GM12878 (cell line): Measurements from ENCODE around the gene SAP25. TPM values are rescaled to one million over a fixed set of nuclear protein-coding genes. Genes with fewer than 3 reads are reported as not detected.

Experiments used
- ATAC-seq: fragments of 200-7000 bp; cut with Tn5 transposase; 3 replicates; pipeline ENCODE4 v1.9.1; 2020; ENCODE audit warnings: mild to moderate bottlenecking, moderate library complexity
- BruUV-seq: library from RNA; stranded (reverse); fragments of 400-500 nt; replicated peaks from 2 replicates; lab custom pipeline; 2021; lab: Mats Ljungman, UMichigan
- CTCF ChIA-PET: fragments of 300-600 bp; sonication (Branson Sonifier 250); formaldehyde crosslinking; extraction: SDS; loops from one replicate; lab custom pipeline; 2021; ENCODE audit warnings: inconsistent platforms; lab: Yijun Ruan, JAX
- POLR2A ChIA-PET: fragments of 350-600 bp; formaldehyde crosslinking; extraction: SDS; loops from one replicate; lab custom pipeline; 2021; ENCODE audit warnings: inconsistent platforms; lab: Charles Lee
- RAD21 ChIA-PET: fragments of 300-600 bp; sonication (Branson Sonifier 250); formaldehyde crosslinking; loops from one replicate; lab custom pipeline; 2023; ENCODE audit warnings: antibody characterized with exemption; ENCODE audit not compliant: unreplicated experiment; lab: Charles Lee
- SMC1A ChIA-PET: fragments of 300-600 bp; sonication (Branson Sonifier 250); formaldehyde crosslinking; loops from one replicate; lab custom pipeline; 2023; ENCODE audit not compliant: unreplicated experiment, uncharacterized antibody; lab: Charles Lee
- DNase-seq: peaks from one replicate; pipeline ENCODE4 v3.0.0-alpha.2; 2011; ENCODE audit warnings: low read depth, low spot score
- FAIRE-seq: peaks from 3 replicates; lab custom pipeline; 2011; peaks lifted over from hg19 to GRCh38; lab: Jason Lieb, UNC
- H2AFZ ChIP-seq: 2 replicates; pipeline ENCODE4 v1.6.0; 2011; ENCODE audit warnings: low read depth, low read length, control low read depth; ENCODE audit not compliant: control insufficient read depth
- H3K27ac ChIP-seq: 2 replicates; pipeline ENCODE4 v1.5.1; 2011; ENCODE audit warnings: control low read depth; ENCODE audit not compliant: control insufficient read depth, insufficient read depth
- H3K27me3 ChIP-seq, 2 experiments: replicated peaks in 1 of 2; 2 replicates each; pipeline versions ENCODE4 v1.6.0 to v1.6.1; 2011; ENCODE audit warnings: low read length in 1 of 2; ENCODE audit not compliant: control insufficient read depth in 2 of 2, insufficient read depth in 2 of 2
- H3K36me3 ChIP-seq, 2 experiments: 2 replicates each; pipeline ENCODE4 v1.5.1; 2011; ENCODE audit warnings: low read length in 1 of 2; ENCODE audit not compliant: control insufficient read depth in 2 of 2, insufficient read depth in 2 of 2
- H3K4me1 ChIP-seq: 2 replicates; pipeline ENCODE4 v1.6.1; 2011; ENCODE audit warnings: mild to moderate bottlenecking, low read length, moderate library complexity, mixed read lengths; ENCODE audit not compliant: control insufficient read depth, insufficient read depth
- H3K4me2 ChIP-seq: 2 replicates; pipeline ENCODE4 v1.6.0; 2011; ENCODE audit warnings: control low read depth; ENCODE audit not compliant: control insufficient read depth, insufficient read depth
- H3K4me3 ChIP-seq: fragments of 200-600 bp; sonication (generic); 2 replicates; pipeline ENCODE4 v1.5.1; 2016
- H3K79me2 ChIP-seq: 2 replicates; pipeline ENCODE4 v1.6.0; 2011; ENCODE audit warnings: low read length; ENCODE audit not compliant: control insufficient read depth, insufficient read depth
- H3K9ac ChIP-seq: 2 replicates; pipeline ENCODE4 v1.8.0; 2011; ENCODE audit warnings: low read length, control low read depth, mixed read lengths; ENCODE audit not compliant: control insufficient read depth, insufficient read depth
- H3K9me3 ChIP-seq: replicated peaks from 3 replicates; pipeline ENCODE4 v1.5.1; 2011; ENCODE audit warnings: mild to moderate bottlenecking, low read length; ENCODE audit not compliant: control insufficient read depth, insufficient read depth
- H4K20me1 ChIP-seq: 2 replicates; pipeline ENCODE4 v1.6.0; 2011; ENCODE audit not compliant: control insufficient read depth, insufficient read depth
- BCL3 ChIP-seq: IDR thresholded peaks from 2 replicates; pipeline ENCODE4 v1.6.1; 2011; ENCODE audit warnings: borderline replicate concordance, low read depth, mild to moderate bottlenecking, moderate library complexity, low read length; ENCODE audit not compliant: insufficient read depth, poor library complexity, severe bottlenecking
- CTCF ChIP-seq, 3 experiments: IDR thresholded peaks in 2 of 3; conservative IDR thresholded peaks in 1 of 3; 2 replicates each; pipeline ENCODE4 v1.5.1; 2011; ENCODE audit warnings: low read depth in 3 of 3, low read length in 3 of 3, mild to moderate bottlenecking in 3 of 3, control low read depth in 2 of 3, moderate library complexity in 2 of 3, inconsistent platforms in 1 of 3, mixed read lengths in 1 of 3; ENCODE audit not compliant: control insufficient read depth in 2 of 3, insufficient read depth in 1 of 3; ENCODE audit errors: extremely low read depth in 1 of 3
- GATAD2B ChIP-seq: fragments of 450-650 bp; conservative IDR thresholded peaks from 2 replicates; pipeline ENCODE4 v1.6.1; 2017; ENCODE audit warnings: low read depth, mild to moderate bottlenecking, moderate library complexity
- HDAC2 ChIP-seq: fragments of 200-600 bp; sonication (generic); IDR thresholded peaks from 2 replicates; pipeline ENCODE4 v1.6.1; 2017
- MEF2A ChIP-seq: IDR thresholded peaks from 2 replicates; pipeline ENCODE4 v1.6.1; 2011; ENCODE audit warnings: low read depth, mild to moderate bottlenecking, low read length, moderate library complexity; ENCODE audit not compliant: insufficient read depth
- MTA2 ChIP-seq: fragments of 450-650 bp; IDR thresholded peaks from 2 replicates; pipeline ENCODE4 v1.6.1; 2016; ENCODE audit warnings: low read depth, mild to moderate bottlenecking, moderate library complexity
- MXI1 ChIP-seq: fragments of 150-350 bp; IDR thresholded peaks from 2 replicates; pipeline ENCODE4 v1.6.1; 2011; ENCODE audit warnings: low read depth, mild to moderate bottlenecking, inconsistent platforms, low read length, improper control_type of control experiment
- MYB ChIP-seq: fragments of 150-350 bp; IDR thresholded peaks from 2 replicates; pipeline ENCODE4 v1.6.1; 2014; ENCODE audit warnings: mild to moderate bottlenecking, low read depth, low read length, borderline replicate concordance
- NFXL1 ChIP-seq: fragments of 450-650 bp; IDR thresholded peaks from 2 replicates; pipeline ENCODE4 v1.6.1; 2017; ENCODE audit warnings: antibody characterized with exemption, mild to moderate bottlenecking, borderline replicate concordance
- PKNOX1 ChIP-seq: fragments of 450-650 bp; IDR thresholded peaks from 2 replicates; pipeline ENCODE4 v1.6.1; 2016; ENCODE audit warnings: mild to moderate bottlenecking
- POLR2A ChIP-seq: IDR thresholded peaks from 2 replicates; pipeline ENCODE4 v1.6.1; 2011; ENCODE audit warnings: low read depth, mild to moderate bottlenecking, low read length
- RAD21 ChIP-seq: IDR thresholded peaks from 2 replicates; pipeline ENCODE4 v1.6.1; 2011; ENCODE audit warnings: mild to moderate bottlenecking, low read depth, low read length, moderate library complexity; ENCODE audit not compliant: insufficient read depth
- RBBP5 ChIP-seq: fragments of 200-600 bp; sonication (generic); conservative IDR thresholded peaks from 2 replicates; pipeline ENCODE4 v1.6.1; 2016
- ZNF384 ChIP-seq: IDR thresholded peaks from 2 replicates; pipeline ENCODE4 v1.6.1; 2012; ENCODE audit warnings: low read depth, mild to moderate bottlenecking, low read length, improper control_type of control experiment, borderline replicate concordance
- ZSCAN29 ChIP-seq: fragments of 450-650 bp; IDR thresholded peaks from 2 replicates; pipeline ENCODE4 v1.6.1; 2017; ENCODE audit warnings: mild to moderate bottlenecking, moderate library complexity
- WGBS: methylation state at CpG from one replicate; pipeline ENCODE4 v1.1.6; 2016; ENCODE audit warnings: low lambda C conversion rate; ENCODE audit not compliant: insufficient replicate concordance, insufficient coverage; ENCODE audit errors: missing lambda C conversion rate; 5-methylcytosine and 5-hydroxymethylcytosine counted together
- in situ Hi-C: fragments of 300-500 bp; cut with MboI; formaldehyde crosslinking; loops from 9 replicates; pipeline ENCODE4 v1.14.3; 2018; ENCODE audit warnings: mixed read lengths
- intact Hi-C: fragments of 100-400 bp; cut with micrococcal nuclease; formaldehyde crosslinking; loops from one replicate; pipeline ENCODE4 v1.14.2; 2022; ENCODE audit not compliant: unreplicated experiment
- polyA plus RNA-seq, 11 experiments: library from polyadenylated mRNA; depleted of rRNA in 4 of 11; unstranded in 6 of 11; stranded (reverse) in 5 of 11; fragments of >200 nt; fragmentation: Nextera tagmentation in 4 of 11; fragmentation: Illumina TruSeq in 1 of 11; extraction: Ambion mirVana in 4 of 11; extraction: Trizol in 1 of 11; gene quantifications; 1 replicate in 1 of 11; 2 replicates in 10 of 11; pipeline versions ENCODE4 v1.2.1 to v1.2.3, GENCODE V29; 2011 to 2016; ENCODE audit warnings: inconsistent platforms in 2 of 11, missing spikeins in 2 of 11, low read depth in 1 of 11
- total RNA-seq, 4 experiments: library from RNA; depleted of rRNA in 3 of 4; stranded (reverse); fragments of >200 nt in 3 of 4; fragmentation: Illumina TruSeq in 1 of 4; extraction: Trizol in 1 of 4; gene quantifications; 2 replicates each; pipeline versions ENCODE4 v1.2.1 to v1.2.3, GENCODE V29; 2013 to 2021

Gene SAP25
- total and polyA plus RNA-seq, 10 of the 15 experiments (the other 5 are each of a cell fraction or from before 2014, with no cell fraction given): 0.14 to 8.6 (median 1.1) TPM

- no peak for TF ChIP-seq RBBP5
Observed at GRCh38 chr7:100613412-100614175, 39.9 kb upstream of the SAP25 start (continued).

- Histone ChIP-seq H3K4me1 (peaks cover 5% of the 10 kb centered on the region), H3K36me3 (no peaks in the 10 kb centered on the region), H3K4me2 (peak overlapping the region; percentile 100), H3K27ac (peak overlapping the region; percentile 97; the same call in 1 of the 2 replicates), H3K27me3 (peaks cover 0 to 3% of the 10 kb centered on the region in 2 experiments; a peak in 2 of 4 replicates), H4K20me1 (no peaks in the 10 kb centered on the region), H3K79me2 (no peaks in the 10 kb centered on the region), H3K9me3 (no peaks in the 10 kb centered on the region), H3K9ac (peak overlapping the region; percentile 88), H3K4me3 (peak overlapping the region; percentile 75), H2AFZ (peak overlapping the region; percentile 79)
- ChIA-PET CTCF (interaction anchor here (0.6 to 6.6 kb wide), 18 partner anchors 10 to 239 kb away, joined by 3 to 35 read pairs (median 4); partner anchors contain the start of genes FBXO24, LRCH4, PCOLCE and POP7), RAD21 (interaction anchor here (0.7 to 2.2 kb wide), 13 partner anchors 17 to 190 kb away, joined by 3 to 15 read pairs (median 3); partner anchors contain the start of genes FBXO24, LRCH4 and POP7), SMC1A (interaction anchor here (0.6 to 2.4 kb wide), 8 partner anchors 14 to 148 kb away, joined by 3 to 10 read pairs (median 4); partner anchors contain the start of genes FBXO24, LRCH4 and POP7), POLR2A (interaction anchor here (0.6 to 2.2 kb wide), 17 partner anchors 9 to 779 kb away, joined by 3 to 28 read pairs (median 4); partner anchors contain the start of genes AGFG2, FBXO24, GNB2 and LRCH4)
- no TSS peak for BruUV-seq
- intact Hi-C loops (loop anchor here (2.0 to 5.0 kb wide), 2 partner anchors 60 to 84 kb away; partner anchors contain the start of gene GNB2), in situ Hi-C loops (no loop called here)
- peak; percentile 9; the same call in 2 of the 3 replicates for ATAC-seq
- no peak for FAIRE-seq
- under 1% methylated on average over 26 of the region's 29 CpGs for WGBS
- no peak for DNase-seq
- 0 out of 2 replicates have a peak, but pooled peaks have one; percentile 7 for TF ChIP-seq MXI1
- TF ChIP-seq MTA2: no peak
- no peak for TF ChIP-seq ZSCAN29
- TF ChIP-seq RAD21: 0 out of 2 replicates have a peak, but pooled peaks have one; percentile 6
- TF ChIP-seq MEF2A: no peak
- 0 out of 2 replicates have a peak, but pooled peaks have one; percentile 39 for TF ChIP-seq GATAD2B
- no peak for TF ChIP-seq NFXL1
- no peak for TF ChIP-seq BCL3
- TF ChIP-seq HDAC2: no peak
- TF ChIP-seq CTCF (IDR thresholded peaks at IDR 0.05 in 2 of 3, conservative IDR thresholded peaks at IDR 0.05 in 1 of 3; ENCODE audit: control insufficient read depth in 2 of 3, extremely low read depth in 1 of 3, insufficient read depth in 1 of 3, low read depth in 3 of 3, low read length in 3 of 3): 0 out of 6 replicates have a peak, but pooled peaks of 2 of the 3 experiments have one; percentile 2 to 5
- no peak for TF ChIP-seq MYB
- TF ChIP-seq POLR2A: no peak
- TF ChIP-seq ZNF384: no peak
- no peak for TF ChIP-seq PKNOX1
Observed at GRCh38 chr7:100612730-100613390, 39.2 kb upstream of the SAP25 start.
